HG03025 (cell line): ENCODE results near the gene CDCP1.
"Not testable (repeated sequence)": the region's sequence is repeated elsewhere in the genome, so short reads cannot be mapped to it uniquely, and the experiment has no call there.

Experiments
- ATAC-seq: cut with Tn5 transposase; IDR thresholded peaks from one replicate; pipeline ENCODE4 v1.9.1; 2021; ENCODE audit warnings: mild to moderate bottlenecking, moderate library complexity; ENCODE audit not compliant: unreplicated experiment, low FRiP score

The CDCP1 gene

GRCh38 chr3:45062697-45063070, 83.5 kb downstream of the CDCP1 start:
- no peak for ATAC-seq

- no peak for ATAC-seq
Observed at GRCh38 chr3:45060165-45060892, 85.8 kb downstream of the CDCP1 start.

- ATAC-seq, result no peak
Observed at GRCh38 chr3:45059132-45059531, 87.0 kb downstream of the CDCP1 start.

GRCh38 chr3:45057557-45057956, 88.6 kb downstream of the CDCP1 start:
- ATAC-seq, result no peak

- no peak for ATAC-seq
Observed at GRCh38 chr3:45056608-45057301, 89.4 kb downstream of the CDCP1 start.

- ATAC-seq, result no peak
Observed at GRCh38 chr3:45055411-45056143, 90.6 kb downstream of the CDCP1 start.

- ATAC-seq, result no peak
Observed at GRCh38 chr3:45055032-45055410, 91.2 kb downstream of the CDCP1 start.

- ATAC-seq, result no peak
Observed at GRCh38 chr3:45054196-45054857, 91.9 kb downstream of the CDCP1 start.

GRCh38 chr3:45053805-45054195, 92.4 kb downstream of the CDCP1 start:
- not testable (repeated sequence) for ATAC-seq

- ATAC-seq, result no peak
Observed at GRCh38 chr3:45051685-45052084, 94.5 kb downstream of the CDCP1 start.

GRCh38 chr3:45049807-45050206, 96.4 kb downstream of the CDCP1 start:
- ATAC-seq, result no peak

- no peak for ATAC-seq
Observed at GRCh38 chr3:45048244-45048643, 97.9 kb downstream of the CDCP1 start.

- ATAC-seq, result no peak
Observed at GRCh38 chr3:45043728-45044299, 102.4 kb downstream of the CDCP1 start.

GRCh38 chr3:45042162-45042561, 104.0 kb downstream of the CDCP1 start:
- ATAC-seq, result no peak

GRCh38 chr3:45041666-45042065, 104.5 kb downstream of the CDCP1 start:
- no peak for ATAC-seq

- ATAC-seq, result peak; percentile 61
Observed at GRCh38 chr3:45037720-45038455, 108.3 kb downstream of the CDCP1 start.

- no peak for ATAC-seq
Observed at GRCh38 chr3:45035441-45036301, 110.5 kb downstream of the CDCP1 start.

GRCh38 chr3:45034612-45035252, 111.4 kb downstream of the CDCP1 start:
- no peak for ATAC-seq

- no peak for ATAC-seq
Observed at GRCh38 chr3:45033791-45034190, 112.4 kb downstream of the CDCP1 start.
